ENCODE data around the gene WDR11. TPM values are rescaled to one million over a fixed set of nuclear protein-coding genes. Genes with fewer than 3 reads are reported as not detected.

Gene WDR11, protein sequence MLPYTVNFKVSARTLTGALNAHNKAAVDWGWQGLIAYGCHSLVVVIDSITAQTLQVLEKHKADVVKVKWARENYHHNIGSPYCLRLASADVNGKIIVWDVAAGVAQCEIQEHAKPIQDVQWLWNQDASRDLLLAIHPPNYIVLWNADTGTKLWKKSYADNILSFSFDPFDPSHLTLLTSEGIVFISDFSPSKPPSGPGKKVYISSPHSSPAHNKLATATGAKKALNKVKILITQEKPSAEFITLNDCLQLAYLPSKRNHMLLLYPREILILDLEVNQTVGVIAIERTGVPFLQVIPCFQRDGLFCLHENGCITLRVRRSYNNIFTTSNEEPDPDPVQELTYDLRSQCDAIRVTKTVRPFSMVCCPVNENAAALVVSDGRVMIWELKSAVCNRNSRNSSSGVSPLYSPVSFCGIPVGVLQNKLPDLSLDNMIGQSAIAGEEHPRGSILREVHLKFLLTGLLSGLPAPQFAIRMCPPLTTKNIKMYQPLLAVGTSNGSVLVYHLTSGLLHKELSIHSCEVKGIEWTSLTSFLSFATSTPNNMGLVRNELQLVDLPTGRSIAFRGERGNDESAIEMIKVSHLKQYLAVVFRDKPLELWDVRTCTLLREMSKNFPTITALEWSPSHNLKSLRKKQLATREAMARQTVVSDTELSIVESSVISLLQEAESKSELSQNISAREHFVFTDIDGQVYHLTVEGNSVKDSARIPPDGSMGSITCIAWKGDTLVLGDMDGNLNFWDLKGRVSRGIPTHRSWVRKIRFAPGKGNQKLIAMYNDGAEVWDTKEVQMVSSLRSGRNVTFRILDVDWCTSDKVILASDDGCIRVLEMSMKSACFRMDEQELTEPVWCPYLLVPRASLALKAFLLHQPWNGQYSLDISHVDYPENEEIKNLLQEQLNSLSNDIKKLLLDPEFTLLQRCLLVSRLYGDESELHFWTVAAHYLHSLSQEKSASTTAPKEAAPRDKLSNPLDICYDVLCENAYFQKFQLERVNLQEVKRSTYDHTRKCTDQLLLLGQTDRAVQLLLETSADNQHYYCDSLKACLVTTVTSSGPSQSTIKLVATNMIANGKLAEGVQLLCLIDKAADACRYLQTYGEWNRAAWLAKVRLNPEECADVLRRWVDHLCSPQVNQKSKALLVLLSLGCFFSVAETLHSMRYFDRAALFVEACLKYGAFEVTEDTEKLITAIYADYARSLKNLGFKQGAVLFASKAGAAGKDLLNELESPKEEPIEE
- polyA plus RNA-seq (2011; rRNA removed) (87.1 and 112 TPM in 2 replicates), polyA plus RNA-seq (2017; fragmentation: RNase III; extraction: RNeasy Plus Mini Kit Qiagen cat#74134 plus additional on column Dnase treatment) (32.3 to 35.7 TPM (median 34.4 TPM) in 3 replicates), polyA minus RNA-seq (2011; rRNA and poly(A)+ RNA removed) (100 and 124 TPM in 2 replicates)
- 18.5 and 21.9 TPM in 2 replicates for polyA plus RNA-seq (2012; cell fraction: cytosol; rRNA removed)
- polyA plus RNA-seq (2012; cell fraction: nucleus; rRNA removed), result 38.9 and 58.7 TPM in 2 replicates

DNA sequence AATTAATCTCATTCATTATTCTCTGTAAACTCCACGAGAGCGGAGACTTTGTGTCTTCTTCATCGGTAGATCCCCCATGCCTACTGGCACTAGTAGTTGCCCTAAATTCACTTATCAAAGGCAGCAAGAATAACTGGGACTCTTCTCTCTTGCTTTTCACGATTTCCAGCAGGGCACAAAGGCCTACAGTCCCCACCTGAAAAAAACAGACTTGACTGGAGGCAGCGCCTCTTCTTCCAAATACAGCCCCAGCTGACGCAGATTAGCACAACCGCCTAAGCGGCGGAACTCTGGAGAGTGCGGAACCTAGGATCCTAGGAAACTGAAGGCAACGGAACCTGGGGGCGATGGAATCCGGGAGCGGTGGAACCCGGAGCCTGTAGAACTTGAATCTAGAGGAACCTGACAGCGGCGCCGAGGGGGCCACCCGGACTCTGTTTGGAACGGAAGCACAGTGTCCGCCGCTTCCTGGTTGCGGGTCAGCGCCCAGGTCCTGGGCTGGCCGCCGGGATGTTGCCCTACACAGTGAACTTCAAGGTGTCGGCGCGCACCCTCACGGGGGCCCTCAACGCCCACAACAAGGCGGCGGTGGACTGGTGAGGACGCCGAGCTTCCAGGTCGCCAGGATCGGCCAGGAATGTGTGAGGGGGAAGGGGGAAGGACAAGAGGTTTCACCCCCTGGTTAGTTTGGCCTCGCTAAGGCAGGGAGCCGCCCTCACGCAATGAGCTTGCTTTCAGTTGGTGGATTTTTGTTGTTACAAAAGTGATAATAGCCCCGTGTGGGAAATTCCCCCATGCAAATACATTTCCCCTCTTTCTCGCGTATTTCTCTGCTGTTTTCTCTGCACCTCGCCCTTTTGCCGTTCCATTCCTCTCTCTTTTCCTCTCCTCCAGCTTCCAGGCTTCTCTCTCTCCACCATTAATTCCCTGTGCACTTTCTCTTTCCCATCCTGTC is at the start of gene WDR11:
TSS of gene WDR11 (plus strand) at position 452 of the 955 bp plus-strand sequence. CDS start at position 511, 59 bp downstream.
- peak within 1 kb of the TSS; percentile 86 for H3K4me2 ChIP-seq
- ATAC-seq, result peak; percentile 100
- H3K4me3 ChIP-seq, result peak within 1 kb of the TSS; percentile 95
- DNase-seq (ENCODE audit: low read depth in 1 of 2, low spot score in 1 of 2), result peak; percentile 75 to 93
- H3K27ac ChIP-seq, result peak within 1 kb of the TSS; percentile 75 to 91
- WGBS (ENCODE audit: missing lambda C conversion rate), result 7% methylated on average over 36 of the region's 45 CpGs
- no peaks in the 10 kb centered on the region for H3K9me3 ChIP-seq
- CTCF ChIA-PET, result no interaction called here
- FAIRE-seq, result no peak
- POLR2A ChIA-PET, result interaction anchor here (0.8 to 1.5 kb wide), 2 partner anchors 9 to 23 kb away, joined by 3 read pairs; no protein-coding TSS in a partner anchor
- peaks cover 7% of the 10 kb centered on the region; the same call in 2 of the 3 replicates for H3K4me1 ChIP-seq
- no peak for TF ChIP-seq BHLHE40 (IDR thresholded peaks at IDR 0.05; ENCODE audit: low read depth, low read length)
- TF ChIP-seq FOSL2 (IDR thresholded peaks at IDR 0.05), result no peak
- peak; percentile 13; the same call in 1 of the 2 replicates for TF ChIP-seq FOSL2 (CRISPR knock-in tag; IDR thresholded peaks at IDR 0.05)
- TF ChIP-seq EHF (CRISPR knock-in tag; IDR thresholded peaks at IDR 0.05), result peak; percentile 78
- TF ChIP-seq NFE2L2 (conservative IDR thresholded peaks at IDR 0.05; ENCODE audit: low read length), result no peak
- TF ChIP-seq ZC3H11A (IDR thresholded peaks at IDR 0.05), result no peak; the same call in 1 of the 2 replicates
- TF ChIP-seq KDM1A (IDR thresholded peaks at IDR 0.05; ENCODE audit: low read depth), result no peak
- TF ChIP-seq KDM5A (IDR thresholded peaks at IDR 0.05), result peak; percentile 75
- peak in 1 of 2 experiments; percentile 37; a peak in 1 of 4 replicates for TF ChIP-seq CEBPB (IDR thresholded peaks at IDR 0.05)
- TF ChIP-seq FOXS1 (CRISPR knock-in tag; IDR thresholded peaks at IDR 0.05), result 0 out of 2 replicates have a peak, but pooled peaks have one; percentile 80
- TF ChIP-seq, protein P1, sequence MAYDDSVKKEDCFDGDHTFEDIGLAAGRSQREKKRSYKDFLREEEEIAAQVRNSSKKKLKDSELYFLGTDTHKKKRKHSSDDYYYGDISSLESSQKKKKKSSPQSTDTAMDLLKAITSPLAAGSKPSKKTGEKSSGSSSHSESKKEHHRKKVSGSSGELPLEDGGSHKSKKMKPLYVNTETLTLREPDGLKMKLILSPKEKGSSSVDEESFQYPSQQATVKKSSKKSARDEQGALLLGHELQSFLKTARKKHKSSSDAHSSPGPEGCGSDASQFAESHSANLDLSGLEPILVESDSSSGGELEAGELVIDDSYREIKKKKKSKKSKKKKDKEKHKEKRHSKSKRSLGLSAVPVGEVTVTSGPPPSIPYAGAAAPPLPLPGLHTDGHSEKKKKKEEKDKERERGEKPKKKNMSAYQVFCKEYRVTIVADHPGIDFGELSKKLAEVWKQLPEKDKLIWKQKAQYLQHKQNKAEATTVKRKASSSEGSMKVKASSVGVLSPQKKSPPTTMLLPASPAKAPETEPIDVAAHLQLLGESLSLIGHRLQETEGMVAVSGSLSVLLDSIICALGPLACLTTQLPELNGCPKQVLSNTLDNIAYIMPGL (CRISPR knock-in tag; IDR thresholded peaks at IDR 0.05; ENCODE audit: borderline replicate concordance), result peak; percentile 86; the same call in 1 of the 2 replicates
- TF ChIP-seq PHF8 (IDR thresholded peaks at IDR 0.05; ENCODE audit: borderline replicate concordance, low read depth), result peak; percentile 94
- TF ChIP-seq, protein P2, sequence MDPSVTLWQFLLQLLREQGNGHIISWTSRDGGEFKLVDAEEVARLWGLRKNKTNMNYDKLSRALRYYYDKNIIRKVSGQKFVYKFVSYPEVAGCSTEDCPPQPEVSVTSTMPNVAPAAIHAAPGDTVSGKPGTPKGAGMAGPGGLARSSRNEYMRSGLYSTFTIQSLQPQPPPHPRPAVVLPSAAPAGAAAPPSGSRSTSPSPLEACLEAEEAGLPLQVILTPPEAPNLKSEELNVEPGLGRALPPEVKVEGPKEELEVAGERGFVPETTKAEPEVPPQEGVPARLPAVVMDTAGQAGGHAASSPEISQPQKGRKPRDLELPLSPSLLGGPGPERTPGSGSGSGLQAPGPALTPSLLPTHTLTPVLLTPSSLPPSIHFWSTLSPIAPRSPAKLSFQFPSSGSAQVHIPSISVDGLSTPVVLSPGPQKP (IDR thresholded peaks at IDR 0.05; ENCODE audit: low read depth, low read length), result no peak
- TF ChIP-seq, protein P3, sequence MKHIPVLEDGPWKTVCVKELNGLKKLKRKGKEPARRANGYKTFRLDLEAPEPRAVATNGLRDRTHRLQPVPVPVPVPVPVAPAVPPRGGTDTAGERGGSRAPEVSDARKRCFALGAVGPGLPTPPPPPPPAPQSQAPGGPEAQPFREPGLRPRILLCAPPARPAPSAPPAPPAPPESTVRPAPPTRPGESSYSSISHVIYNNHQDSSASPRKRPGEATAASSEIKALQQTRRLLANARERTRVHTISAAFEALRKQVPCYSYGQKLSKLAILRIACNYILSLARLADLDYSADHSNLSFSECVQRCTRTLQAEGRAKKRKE (CRISPR knock-in tag; IDR thresholded peaks at IDR 0.05; ENCODE audit: low read depth), result 0 out of 2 replicates have a peak, but pooled peaks have one; percentile 28
- TF ChIP-seq ZNF302 (CRISPR knock-in tag; IDR thresholded peaks at IDR 0.05), result no peak
- peak; percentile 70; the same call in 1 of the 2 replicates for TF ChIP-seq ZSCAN20 (CRISPR knock-in tag; IDR thresholded peaks at IDR 0.05)
- TF ChIP-seq RAD21 (conservative IDR thresholded peaks at IDR 0.05 in 1 of 2, IDR thresholded peaks at IDR 0.05 in 1 of 2), result 0 out of 5 replicates have a peak, but pooled peaks of 1 of the 2 experiments have one; percentile 17
- TF ChIP-seq GATA3 (IDR thresholded peaks at IDR 0.05; ENCODE audit: borderline replicate concordance), result no peak
- TF ChIP-seq EHMT2 (IDR thresholded peaks at IDR 0.05; ENCODE audit: low read depth), result peak; percentile 84
- peak; percentile 67 to 92; a peak in 4 of 5 replicates for TF ChIP-seq JUN (IDR thresholded peaks at IDR 0.05)
- peak; percentile 84; the same call in 1 of the 2 replicates for TF ChIP-seq HOXB13 (CRISPR knock-in tag; IDR thresholded peaks at IDR 0.05; ENCODE audit: low read depth)
- TF ChIP-seq, protein P4, sequence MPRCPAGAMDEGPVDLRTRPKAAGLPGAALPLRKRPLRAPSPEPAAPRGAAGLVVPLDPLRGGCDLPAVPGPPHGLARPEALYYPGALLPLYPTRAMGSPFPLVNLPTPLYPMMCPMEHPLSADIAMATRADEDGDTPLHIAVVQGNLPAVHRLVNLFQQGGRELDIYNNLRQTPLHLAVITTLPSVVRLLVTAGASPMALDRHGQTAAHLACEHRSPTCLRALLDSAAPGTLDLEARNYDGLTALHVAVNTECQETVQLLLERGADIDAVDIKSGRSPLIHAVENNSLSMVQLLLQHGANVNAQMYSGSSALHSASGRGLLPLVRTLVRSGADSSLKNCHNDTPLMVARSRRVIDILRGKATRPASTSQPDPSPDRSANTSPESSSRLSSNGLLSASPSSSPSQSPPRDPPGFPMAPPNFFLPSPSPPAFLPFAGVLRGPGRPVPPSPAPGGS (IDR thresholded peaks at IDR 0.05), result peak; percentile 80; the same call in 2 of the 3 replicates
- peak; percentile 88; the same call in 1 of the 2 replicates for TF ChIP-seq TP53 (CRISPR knock-in tag; IDR thresholded peaks at IDR 0.05)
- TF ChIP-seq SMC3 (IDR thresholded peaks at IDR 0.05), result peak; percentile 24; the same call in 1 of the 3 replicates
- TF ChIP-seq MAZ (IDR thresholded peaks at IDR 0.05; ENCODE audit: borderline replicate concordance, low read depth, low read length), result peak; percentile 89; the same call in 1 of the 2 replicates
- TF ChIP-seq NR3C1 (IDR thresholded peaks at IDR 0.05), result no peak
- no peak for TF ChIP-seq NPAS2 (CRISPR knock-in tag; IDR thresholded peaks at IDR 0.05; ENCODE audit: borderline replicate concordance)
- TF ChIP-seq SREBF2 (IDR thresholded peaks at IDR 0.05), result no peak

All from A549 (cell line).